HepG2 (cell line): ENCODE measurements around the gene CCDC201. TPM values are rescaled to one million over a fixed set of nuclear protein-coding genes. Genes with fewer than 3 reads are reported as not detected.

ENCODE experiments used
- ATF7 ChIP-seq, 2 experiments: fragments of 450-650 bp in 1 of 2; sonication (generic) in 1 of 2; formaldehyde crosslinking in 1 of 2; IDR thresholded peaks; 2 replicates each; pipeline versions ENCODE4 v1.4.0 to v1.6.1; 2016 to 2020; ENCODE audit warnings: antibody characterized with exemption in 1 of 2, mild to moderate bottlenecking in 1 of 2, missing genetic modification reagents in 1 of 2
- CBX2 ChIP-seq, 2 experiments: fragments of 200-600 bp in 1 of 2; sonication (generic); formaldehyde crosslinking in 1 of 2; IDR thresholded peaks; 2 replicates each; pipeline versions ENCODE4 v1.7.0 to v1.8.1; 2018 to 2022; ENCODE audit warnings: low read depth in 2 of 2, low read length in 1 of 2, mild to moderate bottlenecking in 1 of 2, missing genetic modification reagents in 1 of 2
- HHEX ChIP-seq: IDR thresholded peaks from 2 replicates; pipeline ENCODE4 v1.6.1; 2016; ENCODE audit warnings: control low read depth
- HOXA3 ChIP-seq: sonication (generic); formaldehyde crosslinking; IDR thresholded peaks from 2 replicates; pipeline ENCODE4 v1.5.0; 2020; ENCODE audit warnings: missing genetic modification reagents
- KDM1A ChIP-seq: IDR thresholded peaks from 2 replicates; pipeline ENCODE4 v1.6.1; 2016; ENCODE audit warnings: missing compliant biosample characterization
- KDM3A ChIP-seq: IDR thresholded peaks from 2 replicates; pipeline ENCODE4 v1.6.1; 2018; ENCODE audit warnings: low read depth, missing compliant biosample characterization
- MED1 ChIP-seq: sonication (generic); formaldehyde crosslinking; IDR thresholded peaks from 2 replicates; pipeline ENCODE4 v1.4.0; 2020; ENCODE audit warnings: missing genetic modification reagents
- MED8 ChIP-seq: sonication (generic); formaldehyde crosslinking; IDR thresholded peaks from 2 replicates; pipeline ENCODE4 v1.8.1; 2023; ENCODE audit warnings: mild to moderate bottlenecking, missing genetic modification reagents; ENCODE audit not compliant: insufficient replicate concordance
- PLRG1 ChIP-seq: fragments of 450-650 bp; conservative IDR thresholded peaks from 2 replicates; pipeline ENCODE4 v1.6.1; 2016
- POGZ ChIP-seq: sonication (generic); formaldehyde crosslinking; IDR thresholded peaks from 2 replicates; pipeline ENCODE4 v1.4.0; 2020; ENCODE audit warnings: mild to moderate bottlenecking, missing genetic modification reagents
- POLR2G ChIP-seq: fragments of 200-400 bp; formaldehyde crosslinking; IDR thresholded peaks from 2 replicates; pipeline ENCODE4 v1.6.1; 2018; ENCODE audit warnings: mild to moderate bottlenecking, low read depth, low read length, moderate library complexity
- RFX5 ChIP-seq: IDR thresholded peaks from 2 replicates; pipeline ENCODE4 v1.6.1; 2011; ENCODE audit warnings: low read depth, low read length, improper control_type of control experiment
- THYN1 ChIP-seq: sonication (generic); formaldehyde crosslinking; IDR thresholded peaks from 2 replicates; pipeline ENCODE4 v1.8.1; 2023; ENCODE audit warnings: low read depth, mild to moderate bottlenecking, moderate library complexity, missing genetic modification reagents, borderline replicate concordance
- ZBTB20 ChIP-seq: sonication (generic); formaldehyde crosslinking; IDR thresholded peaks from 2 replicates; pipeline ENCODE4 v1.8.1; 2023; ENCODE audit warnings: missing genetic modification reagents, low read depth, mild to moderate bottlenecking, borderline replicate concordance
- ZFAT ChIP-seq: sonication (generic); formaldehyde crosslinking; conservative IDR thresholded peaks from 2 replicates; pipeline ENCODE4 v1.8.1; 2023; ENCODE audit warnings: missing genetic modification reagents, inconsistent platforms
- ZFX ChIP-seq: sonication (generic); formaldehyde crosslinking; IDR thresholded peaks from 2 replicates; pipeline ENCODE4 v1.4.0; 2020; ENCODE audit warnings: mild to moderate bottlenecking, low read depth, missing genetic modification reagents, moderate library complexity
- ZNF101 ChIP-seq: sonication (generic); formaldehyde crosslinking; IDR thresholded peaks from 2 replicates; pipeline ENCODE4 v1.4.0; 2020; ENCODE audit warnings: mild to moderate bottlenecking, low read depth, missing genetic modification reagents, borderline replicate concordance
- ZNF350 ChIP-seq: sonication (generic); formaldehyde crosslinking; IDR thresholded peaks from 2 replicates; pipeline ENCODE4 v1.4.0; 2020; ENCODE audit warnings: mild to moderate bottlenecking, low read depth, missing genetic modification reagents, borderline replicate concordance
- ZNF382 ChIP-seq: sonication (generic); formaldehyde crosslinking; IDR thresholded peaks from 2 replicates; pipeline ENCODE4 v1.5.0; 2020; ENCODE audit warnings: missing genetic modification reagents, mild to moderate bottlenecking, borderline replicate concordance
- ZNF496 ChIP-seq: sonication (generic); formaldehyde crosslinking; IDR thresholded peaks from 2 replicates; pipeline ENCODE4 v1.8.1; 2023; ENCODE audit warnings: mild to moderate bottlenecking, moderate library complexity, missing genetic modification reagents; ENCODE audit not compliant: insufficient replicate concordance
- ZNF552 ChIP-seq: sonication (generic); formaldehyde crosslinking; IDR thresholded peaks from 2 replicates; pipeline ENCODE4 v1.9.0; 2022; ENCODE audit warnings: missing genetic modification reagents, mild to moderate bottlenecking, borderline replicate concordance
- ZNF766 ChIP-seq: sonication (generic); formaldehyde crosslinking; IDR thresholded peaks from 2 replicates; pipeline ENCODE4 v1.5.0; 2020; ENCODE audit warnings: missing genetic modification reagents, borderline replicate concordance
- ZNF850 ChIP-seq: sonication (generic); formaldehyde crosslinking; conservative IDR thresholded peaks from 2 replicates; pipeline ENCODE4 v1.9.0; 2021; ENCODE audit warnings: mild to moderate bottlenecking, missing genetic modification reagents
- ZSCAN25 ChIP-seq: sonication (generic); formaldehyde crosslinking; IDR thresholded peaks from 2 replicates; pipeline ENCODE4 v1.8.0; 2022; ENCODE audit warnings: mild to moderate bottlenecking, missing genetic modification reagents
- polyA plus RNA-seq, 8 experiments: library from polyadenylated mRNA; depleted of rRNA in 3 of 8; stranded (reverse) in 7 of 8; unstranded in 1 of 8; fragments of >200 nt; fragmentation: Illumina TruSeq in 4 of 8; extraction: Trizol in 4 of 8; gene quantifications; 2 replicates each; pipeline versions ENCODE4 v1.2.1 to v1.2.3, GENCODE V29; 2011 to 2016; ENCODE audit warnings: low read depth in 4 of 8, missing spikeins in 1 of 8, mixed read lengths in 1 of 8; ENCODE audit not compliant: insufficient read depth in 1 of 8
- total RNA-seq, 5 experiments: library from RNA; depleted of rRNA; stranded (reverse); fragments of >200 nt; fragmentation: Illumina TruSeq; extraction: Trizol; gene quantifications; 2 replicates each; pipeline ENCODE4 v1.2.3, GENCODE V29; 2016; ENCODE audit warnings: low read depth in 1 of 5
- TF ChIP-seq, protein P1 (sequence below), 2 experiments: IDR thresholded peaks; 2 replicates each; pipeline ENCODE4 v1.6.1; 2011 to 2012; ENCODE audit warnings: low read length in 2 of 2, borderline replicate concordance in 1 of 2, low read depth in 1 of 2, mild to moderate bottlenecking in 1 of 2, moderate library complexity in 1 of 2
- TF ChIP-seq, protein P2 (sequence below): sonication (generic); formaldehyde crosslinking; IDR thresholded peaks from 2 replicates; pipeline ENCODE4 v1.5.1; 2020; ENCODE audit warnings: missing genetic modification reagents, mild to moderate bottlenecking, borderline replicate concordance

The CCDC201 gene
- total and polyA plus RNA-seq, 2 of the 13 experiments (the other 11 are each of a cell fraction or from before 2014, with no cell fraction given) = 0.92 TPM; not detected in 1

- TF ChIP-seq HOXA3 (CRISPR knock-in tag) (peak; percentile 81; the same call in 1 of the 2 replicates), RFX5 (peak; percentile 35; the same call in 1 of the 2 replicates), ZSCAN25 (peak; percentile 77), ZNF552 (CRISPR knock-in tag) (no peak), POLR2G (peak; percentile 51), ZFX (CRISPR knock-in tag) (peak; percentile 73), POGZ (peak; percentile 85), KDM3A (peak; percentile 49; the same call in 1 of the 2 replicates), MED1 (peak; percentile 100), HHEX (CRISPR knock-in tag) (peak; percentile 71), CBX2 (IDR thresholded peaks at IDR 0.05; ENCODE audit: low read depth, low read length) (no peak), CBX2 (CRISPR knock-in tag; IDR thresholded peaks at IDR 0.05; ENCODE audit: low read depth) (no peak), ZNF766 (CRISPR knock-in tag) (peak; percentile 69; the same call in 1 of the 2 replicates), ZNF350 (CRISPR knock-in tag) (peak; percentile 90), ZNF850 (CRISPR knock-in tag) (no peak), THYN1 (CRISPR knock-in tag) (no peak), KDM1A (CRISPR knock-in tag) (peak; percentile 98), ATF7 (IDR thresholded peaks at IDR 0.05) (peak; percentile 77), ATF7 (CRISPR knock-in tag; IDR thresholded peaks at IDR 0.05) (peak; percentile 90), ZFAT (CRISPR knock-in tag) (no peak), ZNF496 (no peak), ZNF101 (CRISPR knock-in tag) (no peak), ZNF382 (CRISPR knock-in tag) (no peak), PLRG1 (no peak), MED8 (peak; percentile 99), ZBTB20 (peak; percentile 85; the same call in 1 of the 2 replicates)
- TF ChIP-seq, protein P1, sequence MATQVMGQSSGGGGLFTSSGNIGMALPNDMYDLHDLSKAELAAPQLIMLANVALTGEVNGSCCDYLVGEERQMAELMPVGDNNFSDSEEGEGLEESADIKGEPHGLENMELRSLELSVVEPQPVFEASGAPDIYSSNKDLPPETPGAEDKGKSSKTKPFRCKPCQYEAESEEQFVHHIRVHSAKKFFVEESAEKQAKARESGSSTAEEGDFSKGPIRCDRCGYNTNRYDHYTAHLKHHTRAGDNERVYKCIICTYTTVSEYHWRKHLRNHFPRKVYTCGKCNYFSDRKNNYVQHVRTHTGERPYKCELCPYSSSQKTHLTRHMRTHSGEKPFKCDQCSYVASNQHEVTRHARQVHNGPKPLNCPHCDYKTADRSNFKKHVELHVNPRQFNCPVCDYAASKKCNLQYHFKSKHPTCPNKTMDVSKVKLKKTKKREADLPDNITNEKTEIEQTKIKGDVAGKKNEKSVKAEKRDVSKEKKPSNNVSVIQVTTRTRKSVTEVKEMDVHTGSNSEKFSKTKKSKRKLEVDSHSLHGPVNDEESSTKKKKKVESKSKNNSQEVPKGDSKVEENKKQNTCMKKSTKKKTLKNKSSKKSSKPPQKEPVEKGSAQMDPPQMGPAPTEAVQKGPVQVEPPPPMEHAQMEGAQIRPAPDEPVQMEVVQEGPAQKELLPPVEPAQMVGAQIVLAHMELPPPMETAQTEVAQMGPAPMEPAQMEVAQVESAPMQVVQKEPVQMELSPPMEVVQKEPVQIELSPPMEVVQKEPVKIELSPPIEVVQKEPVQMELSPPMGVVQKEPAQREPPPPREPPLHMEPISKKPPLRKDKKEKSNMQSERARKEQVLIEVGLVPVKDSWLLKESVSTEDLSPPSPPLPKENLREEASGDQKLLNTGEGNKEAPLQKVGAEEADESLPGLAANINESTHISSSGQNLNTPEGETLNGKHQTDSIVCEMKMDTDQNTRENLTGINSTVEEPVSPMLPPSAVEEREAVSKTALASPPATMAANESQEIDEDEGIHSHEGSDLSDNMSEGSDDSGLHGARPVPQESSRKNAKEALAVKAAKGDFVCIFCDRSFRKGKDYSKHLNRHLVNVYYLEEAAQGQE (IDR thresholded peaks at IDR 0.05; ENCODE audit: borderline replicate concordance in 1 of 2, low read depth in 1 of 2, low read length in 2 of 2) = peak in 1 of 2 experiments; percentile 78; a peak in 2 of 4 replicates
- TF ChIP-seq, protein P2, sequence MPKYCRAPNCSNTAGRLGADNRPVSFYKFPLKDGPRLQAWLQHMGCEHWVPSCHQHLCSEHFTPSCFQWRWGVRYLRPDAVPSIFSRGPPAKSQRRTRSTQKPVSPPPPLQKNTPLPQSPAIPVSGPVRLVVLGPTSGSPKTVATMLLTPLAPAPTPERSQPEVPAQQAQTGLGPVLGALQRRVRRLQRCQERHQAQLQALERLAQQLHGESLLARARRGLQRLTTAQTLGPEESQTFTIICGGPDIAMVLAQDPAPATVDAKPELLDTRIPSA (CRISPR knock-in tag) = no peak
These were observed 9.0 kb upstream of the CCDC201 start (continued) for GRCh38 chr7:45881759-45882464.
